Amniotic stem cell (primary cell): ENCODE results near the gene WDR91.
"Not testable (repeated sequence)": the region's sequence is repeated elsewhere in the genome, so short reads cannot be mapped to it uniquely, and the experiment has no call there.

Source experiments
- DNase-seq: peaks from one replicate; lab custom pipeline; 2025; lab: John Stamatoyannopoulos, UW

The WDR91 gene

DNA sequence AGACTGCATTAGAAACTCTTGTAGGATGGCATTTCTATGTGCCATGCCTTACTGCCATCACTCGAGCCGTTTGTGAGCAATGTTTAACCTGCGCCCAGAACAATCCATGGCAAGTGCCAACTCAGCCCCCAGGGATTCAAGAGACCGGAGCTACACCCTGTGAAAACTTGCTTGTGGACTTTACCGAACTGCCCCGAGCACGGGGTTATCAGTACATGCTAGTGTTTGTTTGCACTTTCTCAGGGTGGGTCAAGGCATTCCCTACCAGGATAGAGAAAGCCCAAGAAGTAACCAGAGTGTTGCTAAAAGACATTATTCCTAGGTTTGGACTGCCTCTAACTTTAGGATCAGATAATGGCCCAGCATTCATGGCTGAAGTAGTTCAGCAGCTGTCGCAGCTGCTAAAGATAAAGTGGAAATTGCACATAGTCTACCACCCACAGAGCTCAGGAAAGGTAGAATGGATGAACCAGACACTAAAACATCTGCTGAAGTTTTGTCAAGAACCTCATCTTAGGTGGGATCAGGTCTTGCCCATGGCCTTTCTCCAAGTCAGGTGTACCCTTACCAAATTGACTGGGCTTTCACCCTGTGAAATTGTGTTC lies 31.9 kb downstream of the WDR91 start:
- no peak for DNase-seq

DNA sequence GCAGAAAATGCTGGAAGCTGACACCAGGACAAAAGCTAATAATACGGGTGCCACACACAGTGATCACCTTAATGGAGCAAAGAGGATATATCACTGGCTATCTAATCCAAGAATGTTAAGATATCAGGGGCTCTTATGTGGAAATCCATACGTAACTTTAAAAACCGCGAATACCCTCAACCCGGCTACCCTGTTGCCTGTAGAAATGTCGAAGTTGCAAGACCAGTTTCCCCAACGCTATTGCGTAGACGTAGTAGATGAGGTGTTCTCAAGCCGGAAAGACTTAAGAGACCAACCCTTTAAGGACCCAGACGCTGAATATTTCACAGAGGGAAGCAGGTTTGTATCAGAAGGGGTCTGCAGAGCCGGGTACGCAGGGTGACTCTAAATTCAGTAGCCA lies 33.0 kb downstream of the WDR91 start:
- DNase-seq, result no peak

DNA sequence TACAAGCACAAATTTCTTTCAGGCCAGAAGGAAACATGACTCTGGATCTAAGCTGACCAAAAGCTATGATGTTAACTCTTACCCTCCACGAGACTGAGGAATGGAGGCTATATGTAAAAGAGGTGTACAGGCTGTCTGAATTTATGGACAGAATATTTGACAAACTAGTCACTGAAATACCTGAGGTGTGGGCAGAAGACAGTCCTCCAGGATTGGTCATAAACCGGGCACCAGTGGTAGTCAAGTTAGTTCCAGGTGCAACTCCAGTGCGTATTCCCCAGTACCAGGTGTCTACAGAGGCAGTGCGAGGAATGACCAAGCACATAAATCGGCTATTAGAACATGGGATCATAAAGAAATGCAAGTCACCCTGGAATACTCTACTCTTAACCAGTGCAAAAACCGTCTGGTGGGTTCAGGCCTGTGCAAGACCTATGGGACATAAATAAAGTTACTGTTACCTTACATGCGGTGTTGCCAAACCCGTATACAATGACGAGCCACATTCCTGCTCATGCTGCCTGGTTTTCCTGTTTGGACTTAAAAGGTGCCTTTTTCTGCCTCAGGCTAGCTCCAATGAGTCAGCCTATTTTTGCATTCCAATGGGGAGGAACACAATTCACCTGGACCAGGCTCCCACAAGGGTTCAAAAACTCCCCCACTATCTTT lies 34.2 kb downstream of the WDR91 start:
- DNase-seq, result no peak

DNA sequence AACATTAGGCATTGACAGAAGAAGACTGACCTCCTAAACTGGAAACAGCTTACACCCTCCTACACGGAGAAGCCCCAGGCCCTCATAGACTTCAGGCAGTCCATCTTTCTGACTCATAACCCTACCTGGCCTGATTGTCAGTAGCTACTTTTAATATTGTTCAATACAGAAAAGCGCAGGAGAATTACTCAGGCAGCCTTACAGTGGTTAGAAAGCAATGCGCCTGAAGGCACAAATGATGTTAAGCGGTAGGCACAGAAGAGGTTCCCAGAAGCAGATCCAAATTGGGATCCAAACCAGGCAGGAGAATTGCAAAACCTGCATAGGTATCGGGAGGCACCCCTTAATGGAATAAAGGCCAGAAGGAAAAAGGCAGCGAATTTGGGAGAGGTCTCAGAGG lies 35.4 kb downstream of the WDR91 start:
- no peak for DNase-seq

- DNase-seq, result no peak
Observed at GRCh38 chr7:135174941-135175340, 36.4 kb downstream of the WDR91 start.

- DNase-seq, result not testable (repeated sequence)
Observed at GRCh38 chr7:135173916-135174315, 37.4 kb downstream of the WDR91 start.

DNA sequence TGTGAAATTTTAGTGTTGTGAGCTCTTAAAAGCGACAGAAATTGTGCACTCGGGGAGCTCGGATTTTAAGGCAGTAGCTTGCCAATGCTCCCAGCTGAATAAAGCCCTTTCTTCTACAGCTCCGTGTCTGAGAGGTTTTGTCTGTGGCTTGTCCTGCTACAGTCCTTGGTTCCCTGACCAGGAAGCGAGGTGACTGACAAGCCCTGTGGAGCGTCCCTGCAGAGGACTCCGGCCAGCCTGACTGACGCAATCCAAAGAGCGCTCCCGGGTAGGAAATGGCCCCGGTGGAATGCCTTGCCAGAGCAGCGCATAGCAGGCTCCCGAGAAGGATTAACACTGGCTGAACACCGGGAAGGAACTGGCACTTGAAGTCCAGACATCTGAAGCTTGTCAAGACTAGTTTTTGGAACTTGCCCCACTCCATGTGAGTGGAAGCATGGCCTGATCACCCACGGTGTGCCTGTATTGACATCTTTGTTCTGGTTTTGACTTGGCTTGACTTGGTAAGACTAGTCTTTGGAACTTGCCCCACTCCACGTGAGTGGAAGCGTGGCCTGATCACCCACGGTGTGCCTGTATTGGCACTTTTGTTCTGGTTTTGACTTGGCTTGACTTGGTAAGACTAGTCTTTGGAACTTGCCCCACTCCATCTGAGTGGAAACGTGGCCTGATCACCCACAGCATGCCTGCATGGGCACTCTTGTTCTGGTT lies 39.6 kb downstream of the WDR91 start:
- not testable (repeated sequence) for DNase-seq

DNA sequence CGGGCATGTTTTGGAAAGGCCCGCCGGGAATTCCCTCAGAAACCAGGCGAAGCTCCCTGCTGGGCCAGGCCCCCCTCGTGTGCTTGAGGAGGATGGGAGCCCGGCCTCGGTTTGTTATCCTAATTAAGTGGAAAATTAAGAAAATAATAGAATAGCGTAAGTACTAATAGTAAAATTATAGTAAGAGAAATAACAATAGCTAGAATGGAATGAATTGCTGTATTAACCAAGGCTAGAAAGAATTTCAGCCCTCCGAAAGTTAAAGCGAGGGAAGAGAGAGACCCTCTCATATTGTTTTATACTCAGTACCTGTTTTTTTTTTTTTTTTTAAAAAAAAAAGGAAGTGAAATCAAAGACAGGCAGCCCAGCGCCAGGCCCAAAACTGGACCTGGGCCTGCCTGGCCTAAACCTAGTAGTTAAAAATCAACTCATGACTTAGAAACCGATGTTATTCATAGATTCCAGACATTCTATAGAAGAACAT lies 40.3 kb downstream of the WDR91 start:
- DNase-seq, result not testable (repeated sequence)

DNA sequence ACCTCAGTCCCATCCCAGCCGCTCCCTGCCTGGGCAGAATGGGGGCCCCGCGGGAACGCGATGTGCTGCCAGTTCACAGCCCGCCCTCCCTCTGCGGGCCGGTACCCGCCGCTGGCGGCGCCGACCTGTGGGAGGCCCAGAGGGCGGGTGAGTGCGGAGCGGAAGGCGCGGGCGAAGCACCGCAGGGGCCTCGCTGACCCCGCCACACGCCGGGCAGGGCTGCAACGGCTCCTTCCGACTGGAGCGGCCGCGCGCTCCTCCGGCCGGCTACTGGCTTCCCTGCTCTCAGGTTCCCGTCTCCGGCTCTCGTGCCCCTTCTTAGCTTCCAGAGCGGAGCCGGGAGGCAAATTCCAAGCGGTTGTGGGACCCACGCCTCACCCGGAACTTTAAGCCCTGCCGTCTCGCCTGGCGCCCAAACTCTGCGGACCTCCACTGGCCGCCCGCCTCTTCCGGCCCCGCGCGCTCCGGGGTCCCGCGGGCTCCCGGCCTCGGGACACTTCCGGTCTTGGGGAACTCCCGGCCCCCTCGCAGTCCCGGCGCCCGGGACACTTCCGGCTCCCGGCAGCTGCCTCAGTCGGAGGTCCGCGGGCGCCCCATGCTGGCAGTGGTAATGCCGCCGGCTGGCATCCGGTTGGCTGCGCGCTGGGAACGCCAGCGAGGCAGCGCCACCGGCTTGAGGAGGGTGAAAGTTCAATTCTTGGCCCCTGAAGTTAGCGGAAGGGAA lies 40.9 kb downstream of the WDR91 start, which contains the start of gene CYREN:
Gene CYREN (minus strand): TSS at position 434 of the 724 bp plus-strand sequence. CDS start 1,785 bp downstream, outside the sequence.
- DNase-seq, result peak; percentile 92

DNA sequence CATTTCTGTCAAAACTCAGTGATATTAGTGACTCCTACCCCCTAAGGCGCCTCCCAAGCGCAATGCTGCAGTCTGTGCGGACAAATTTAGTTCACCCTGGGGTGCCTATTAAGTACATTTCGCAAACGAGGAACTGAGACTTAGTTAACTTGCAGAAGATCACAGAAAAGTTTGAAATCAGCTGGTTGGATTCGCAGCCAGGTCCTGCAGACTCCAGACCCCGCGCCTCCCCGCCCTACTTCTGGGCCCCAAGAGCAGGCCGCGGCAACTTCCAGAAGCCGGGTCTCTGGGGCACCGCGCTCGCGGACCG lies 41.4 kb downstream of the WDR91 start:
- DNase-seq, result no peak

GRCh38 chr7:135169141-135169963 lies 42.0 kb downstream of the WDR91 start:
- no peak for DNase-seq

GRCh38 chr7:135168489-135169140 lies 42.7 kb downstream of the WDR91 start:
- no peak for DNase-seq

DNA sequence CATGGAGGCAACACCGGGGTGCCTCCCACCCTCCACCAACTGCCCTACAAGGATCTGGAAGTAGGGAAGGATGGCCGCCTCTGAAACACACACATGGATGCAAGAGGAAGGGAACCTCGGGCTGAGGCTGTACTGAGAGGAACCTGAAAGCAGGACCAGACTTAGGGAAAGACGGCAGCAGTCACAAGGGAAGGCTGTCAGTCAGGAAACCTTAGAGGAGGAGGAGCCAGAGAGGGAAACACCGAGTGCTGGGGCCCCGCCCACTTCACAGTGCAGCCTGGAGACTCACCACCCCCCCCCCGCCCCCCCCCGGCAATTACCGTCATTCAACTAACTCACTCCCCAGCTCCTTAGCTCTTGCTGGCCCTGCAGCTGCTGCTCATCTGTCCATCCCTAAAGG lies 43.3 kb downstream of the WDR91 start:
- DNase-seq, result no peak

GRCh38 chr7:135167365-135167917 lies 43.9 kb downstream of the WDR91 start:
- no peak for DNase-seq

DNA sequence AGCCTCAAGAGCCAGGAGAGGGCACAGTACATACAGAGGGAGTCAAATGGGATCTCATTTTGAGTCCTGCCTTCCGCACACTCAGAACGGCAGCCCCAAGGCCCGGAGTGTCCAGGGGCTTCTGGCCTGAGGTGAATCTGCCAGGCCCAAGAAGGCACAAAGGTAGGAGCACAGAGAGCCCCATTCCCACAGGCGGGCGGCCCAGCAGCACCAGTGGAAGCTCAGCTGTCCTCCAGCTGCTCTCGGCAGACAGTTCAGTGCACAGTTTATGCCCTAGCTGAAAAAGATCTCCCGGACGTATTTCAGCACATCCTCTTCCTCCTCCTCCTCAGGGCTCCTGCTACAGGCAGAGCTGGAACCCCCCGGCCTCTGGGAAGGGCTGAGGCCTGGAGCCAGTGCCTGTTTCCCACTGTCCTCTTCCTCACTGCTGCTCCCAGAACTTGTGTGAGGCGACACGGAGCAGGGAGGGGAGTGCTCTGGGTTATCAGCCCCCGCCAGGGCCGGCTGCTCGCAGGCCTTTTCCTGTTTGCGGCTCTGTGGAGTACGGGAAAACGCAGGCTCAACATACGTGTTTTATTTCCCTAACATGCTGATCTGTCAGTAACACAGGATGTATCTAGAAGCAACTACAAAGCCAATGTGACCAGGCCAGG lies 44.9 kb downstream of the WDR91 start:
- no peak for DNase-seq

GRCh38 chr7:135165862-135166261 lies 45.5 kb downstream of the WDR91 start:
- no peak for DNase-seq

- no peak for DNase-seq
Observed at GRCh38 chr7:135164357-135165061, 46.8 kb downstream of the WDR91 start.

- no peak for DNase-seq
Observed at GRCh38 chr7:135162382-135163001, 48.8 kb downstream of the WDR91 start.

DNA sequence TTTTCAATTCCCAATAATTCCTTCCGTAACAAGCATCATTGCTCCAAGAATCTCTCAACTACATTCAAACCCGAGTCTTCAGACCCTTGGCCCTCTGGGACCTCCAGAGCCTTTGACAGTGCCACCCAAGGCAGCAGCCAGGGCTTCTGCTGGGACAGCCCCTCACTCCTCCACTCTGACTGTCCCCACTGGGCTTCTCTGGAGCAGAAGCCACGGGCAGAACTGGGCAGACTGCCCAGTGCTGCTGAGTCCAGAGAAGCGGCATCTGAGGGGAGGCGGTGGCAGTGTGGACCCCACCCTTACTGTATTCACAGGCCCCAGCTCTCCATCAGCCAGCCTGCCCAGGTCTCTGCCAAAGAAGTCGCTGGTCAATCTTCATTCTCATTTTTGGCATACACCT lies 49.7 kb downstream of the WDR91 start:
- no peak for DNase-seq
